Fibroblast of lung (primary cell): ENCODE measurements around the gene DYNLT1.

Source experiments
- CTCF ChIP-seq, 2 donors: IDR thresholded peaks in 1 of 2; conservative IDR thresholded peaks in 1 of 2; 1 replicate in 1 of 2; 2 replicates in 1 of 2; pipeline ENCODE4 v1.5.1; 2011 to 2012; ENCODE audit warnings: low read length in 2 of 2, control low read depth in 1 of 2, inconsistent platforms in 1 of 2, low read depth in 1 of 2, mild to moderate bottlenecking in 1 of 2
- EZH2 ChIP-seq: IDR thresholded peaks from 2 replicates; pipeline ENCODE4 v1.5.1; 2012; ENCODE audit warnings: low read length, control low read depth, mild to moderate bottlenecking; ENCODE audit errors: missing control alignments

GRCh38 chr6:158603261-158604047, 41.1 kb downstream of the DYNLT1 start:
- TF ChIP-seq CTCF (conservative IDR thresholded peaks at IDR 0.05 in 1 of 2, IDR thresholded peaks at IDR 0.05 in 1 of 2; ENCODE audit: low read depth in 1 of 2, low read length in 2 of 2) (no peak), EZH2 (no peak)
